Measurements from ENCODE around the gene MT1E.
A peak's percentile ranks its signal among the peaks of the same experiment; 100 is the strongest.

The MT1E gene

GRCh38 chr16:56643833-56644232 is 18.3 kb downstream of the MT1E start:
- Histone ChIP-seq H3K27ac (ENCODE audit: low read depth, low read length) (no peak overlapping the region), H3K79me2 (ENCODE audit: control insufficient read depth, low read length) (no peaks in the 10 kb centered on the region), H3K4me1 (ENCODE audit: control insufficient read depth, low read length) (no peaks in the 10 kb centered on the region), H3K9me2 (replicated peaks; ENCODE audit: control insufficient read depth, low read length) (no peaks in the 10 kb centered on the region), H3K4me3 (ENCODE audit: low read length) (no peak overlapping the region), H3K36me3 (ENCODE audit: control insufficient read depth, low read length) (no peaks in the 10 kb centered on the region), H3F3A (ENCODE audit: control insufficient read depth, insufficient read depth) (no peaks in the 10 kb centered on the region), H3K4me2 (ENCODE audit: low read length) (no peak overlapping the region), H4K20me1 (ENCODE audit: control insufficient read depth, insufficient read depth, low read depth, low read length) (no peaks in the 10 kb centered on the region), H3K27me3 (ENCODE audit: control insufficient read depth, low read length) (peaks cover 86% of the 10 kb centered on the region), H3K9me3 (ENCODE audit: control insufficient read depth, insufficient read depth, low read length) (no peaks in the 10 kb centered on the region)
- TF ChIP-seq CTCF (IDR thresholded peaks at IDR 0.05; ENCODE audit: low read depth, low read length, poor library complexity, severe bottlenecking) (no peak), EZH2phosphoT487 (IDR thresholded peaks at IDR 0.05; ENCODE audit: borderline replicate concordance, low read length) (0 out of 2 replicates have a peak, but pooled peaks have one; percentile 48)

GRCh38 chr16:56645311-56645710 is 19.7 kb downstream of the MT1E start:
- Histone ChIP-seq H3K4me1 (ENCODE audit: control insufficient read depth, low read length) (no peaks in the 10 kb centered on the region), H3K9me3 (ENCODE audit: control insufficient read depth, insufficient read depth, low read length) (no peaks in the 10 kb centered on the region), H3K27me3 (ENCODE audit: control insufficient read depth, low read length) (peaks cover 91% of the 10 kb centered on the region), H3K36me3 (ENCODE audit: control insufficient read depth, low read length) (no peaks in the 10 kb centered on the region), H3K4me3 (ENCODE audit: low read length) (no peak overlapping the region), H4K20me1 (ENCODE audit: control insufficient read depth, insufficient read depth, low read depth, low read length) (no peaks in the 10 kb centered on the region), H3K27ac (ENCODE audit: low read depth, low read length) (no peak overlapping the region), H3K4me2 (ENCODE audit: low read length) (no peak overlapping the region), H3K79me2 (ENCODE audit: control insufficient read depth, low read length) (no peaks in the 10 kb centered on the region), H3F3A (ENCODE audit: control insufficient read depth, insufficient read depth) (no peaks in the 10 kb centered on the region), H3K9me2 (replicated peaks; ENCODE audit: control insufficient read depth, low read length) (no peaks in the 10 kb centered on the region)
- no peak for TF ChIP-seq CTCF (IDR thresholded peaks at IDR 0.05; ENCODE audit: low read depth, low read length, poor library complexity, severe bottlenecking)
- TF ChIP-seq EZH2phosphoT487 (IDR thresholded peaks at IDR 0.05; ENCODE audit: borderline replicate concordance, low read length): no peak

GRCh38 chr16:56645838-56646237 is 20.3 kb downstream of the MT1E start:
- H3K4me2 ChIP-seq (ENCODE audit: low read length): no peak overlapping the region
- H3F3A ChIP-seq (ENCODE audit: control insufficient read depth, insufficient read depth): no peaks in the 10 kb centered on the region
- H3K27ac ChIP-seq (ENCODE audit: low read depth, low read length): no peak overlapping the region
- no peaks in the 10 kb centered on the region for H3K9me2 ChIP-seq (replicated peaks; ENCODE audit: control insufficient read depth, low read length)
- H3K27me3 ChIP-seq (ENCODE audit: control insufficient read depth, low read length): peaks cover 86% of the 10 kb centered on the region
- H3K4me1 ChIP-seq (ENCODE audit: control insufficient read depth, low read length): no peaks in the 10 kb centered on the region
- H3K4me3 ChIP-seq (ENCODE audit: low read length): no peak overlapping the region
- H3K79me2 ChIP-seq (ENCODE audit: control insufficient read depth, low read length): no peaks in the 10 kb centered on the region
- H3K9me3 ChIP-seq (ENCODE audit: control insufficient read depth, insufficient read depth, low read length): no peaks in the 10 kb centered on the region
- H3K36me3 ChIP-seq (ENCODE audit: control insufficient read depth, low read length): no peaks in the 10 kb centered on the region
- TF ChIP-seq CTCF (IDR thresholded peaks at IDR 0.05; ENCODE audit: low read depth, low read length, poor library complexity, severe bottlenecking) (no peak), EZH2phosphoT487 (IDR thresholded peaks at IDR 0.05; ENCODE audit: borderline replicate concordance, low read length) (no peak)
- no peaks in the 10 kb centered on the region for H4K20me1 ChIP-seq (ENCODE audit: control insufficient read depth, insufficient read depth, low read depth, low read length)

Measured in DOHH2 (cell line).